ENCODE data around the gene CBFA2T3.
A peak's percentile ranks its signal among the peaks of the same experiment; 100 is the strongest.
"Not testable (repeated sequence)": the region's sequence is repeated elsewhere in the genome, so short reads cannot be mapped to it uniquely, and the experiment has no call there.

CBFA2T3 gene

DNA sequence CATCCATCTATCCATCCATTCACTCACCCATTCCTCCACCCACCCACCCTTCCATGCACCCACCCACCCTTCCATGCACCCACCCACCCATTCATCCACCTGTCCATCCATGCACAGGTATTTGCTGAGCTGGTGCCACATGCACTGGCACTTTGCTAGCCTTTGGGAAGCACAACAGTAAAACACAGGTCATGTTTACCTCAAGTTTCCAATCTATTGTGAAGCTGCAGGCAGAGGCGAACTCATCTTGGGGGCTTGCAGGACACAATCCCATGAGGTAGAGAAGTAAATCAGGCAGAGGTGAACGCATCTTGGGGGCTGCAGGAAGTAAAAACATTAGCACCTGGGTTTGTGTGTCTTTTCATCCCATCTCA, 35.6 kb upstream of the CBFA2T3 start:
- DNase-seq: no peak

DNA sequence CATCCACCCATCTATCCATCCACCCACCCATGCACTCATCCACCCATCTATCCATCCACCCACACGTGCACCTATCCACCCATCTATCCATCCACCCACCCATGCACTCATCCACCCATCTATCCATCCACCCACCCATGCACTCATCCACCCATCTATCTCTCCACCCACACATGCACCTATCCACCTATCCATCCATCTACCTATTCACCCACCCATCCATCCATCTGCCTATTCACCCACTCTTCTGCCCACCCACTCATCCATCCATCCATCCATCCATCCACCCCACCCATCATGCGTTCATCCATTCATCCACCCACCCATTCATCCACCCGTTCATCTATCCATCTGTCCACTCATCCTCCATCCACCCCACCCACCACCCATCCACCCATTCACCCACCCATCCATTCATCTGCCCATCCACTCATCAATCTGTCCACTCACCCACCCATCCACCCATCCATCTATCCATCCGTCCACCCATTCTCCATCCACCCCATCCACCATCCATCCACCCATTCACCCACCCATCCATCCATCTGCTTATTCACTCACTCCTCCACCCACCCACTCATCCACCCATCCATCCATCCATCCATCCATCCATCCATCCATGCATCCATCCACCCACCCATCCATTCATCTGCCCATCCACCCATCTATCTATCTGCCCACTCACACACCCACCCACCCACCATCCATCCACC, 35.1 kb upstream of the CBFA2T3 start:
- DNase-seq: no peak

DNA sequence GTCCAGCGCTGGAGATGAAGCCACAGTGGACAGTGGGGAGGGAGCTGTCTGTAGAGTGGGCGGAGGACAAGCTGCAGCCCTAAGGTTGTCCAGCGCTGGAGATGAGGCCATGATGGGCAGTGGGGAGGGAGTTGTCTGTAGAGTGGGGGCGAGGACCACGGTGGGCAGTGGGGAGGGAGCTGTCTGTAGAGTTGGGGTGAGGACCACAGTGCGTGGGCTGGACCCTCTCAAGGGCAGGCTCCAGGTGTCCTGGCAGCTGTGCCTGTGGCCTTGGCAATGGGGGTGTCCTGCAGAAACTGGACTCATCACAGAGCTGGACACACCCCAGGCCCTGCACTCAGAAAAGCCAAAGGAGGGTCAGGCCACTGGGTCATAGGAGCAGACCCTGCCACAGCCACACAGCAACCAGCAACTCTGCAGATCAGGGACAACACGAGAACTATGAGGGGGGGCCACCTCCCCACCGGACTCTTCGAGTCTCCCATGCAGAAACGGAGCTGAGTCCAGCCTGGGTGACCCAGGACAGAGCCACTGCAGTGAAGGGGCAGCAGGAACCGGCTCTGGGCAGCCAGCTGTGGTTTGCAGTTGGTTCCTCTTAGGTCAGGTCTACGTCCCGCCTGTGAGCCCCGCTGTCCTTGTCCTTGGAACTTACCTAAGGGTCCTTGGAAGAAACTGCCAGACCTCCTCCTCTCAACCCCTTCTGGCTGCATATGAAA, 33.4 kb upstream of the CBFA2T3 start:
- no peak for DNase-seq

DNA sequence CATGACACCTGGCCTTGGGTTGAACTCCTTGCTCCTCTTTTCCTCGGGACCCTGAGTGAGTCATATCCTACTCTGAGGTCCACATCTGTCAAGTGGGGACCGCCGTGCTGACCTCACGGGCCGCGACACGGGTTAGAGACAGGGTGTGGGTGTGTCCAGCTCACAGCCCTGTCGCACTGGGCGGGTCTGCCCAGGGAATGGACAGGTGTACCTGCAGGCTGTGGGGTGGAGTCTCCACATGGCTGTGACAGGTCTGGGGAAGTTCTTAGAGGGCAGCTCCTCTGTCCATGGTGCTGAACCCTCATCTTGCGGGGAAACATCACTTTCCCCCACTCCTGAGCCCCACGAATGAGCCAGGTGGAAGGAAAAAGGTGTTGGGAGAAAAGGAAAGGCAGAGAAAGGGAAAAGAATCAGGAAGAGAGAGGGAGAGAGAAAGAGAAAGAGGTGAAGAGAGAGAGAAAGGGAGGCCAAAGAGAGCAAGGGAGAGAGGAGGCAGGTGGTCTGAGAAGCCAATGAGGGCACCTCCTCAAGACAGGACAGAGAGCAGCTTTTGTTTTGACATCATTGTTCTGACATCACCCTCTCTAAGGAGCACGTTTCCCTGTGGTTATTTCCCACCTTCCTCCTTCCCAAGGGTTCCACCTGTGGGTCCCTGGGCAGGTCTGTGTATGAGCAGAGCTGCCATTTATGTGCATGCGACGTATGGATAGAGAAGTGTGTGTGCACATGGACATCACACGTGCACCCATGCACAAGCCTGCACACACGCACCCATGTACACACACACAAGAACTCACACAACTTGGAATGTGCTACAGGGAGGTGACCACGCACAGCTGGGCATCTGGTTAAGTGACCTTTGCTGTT, 32.6 kb upstream of the CBFA2T3 start:
- no peak for DNase-seq

DNA sequence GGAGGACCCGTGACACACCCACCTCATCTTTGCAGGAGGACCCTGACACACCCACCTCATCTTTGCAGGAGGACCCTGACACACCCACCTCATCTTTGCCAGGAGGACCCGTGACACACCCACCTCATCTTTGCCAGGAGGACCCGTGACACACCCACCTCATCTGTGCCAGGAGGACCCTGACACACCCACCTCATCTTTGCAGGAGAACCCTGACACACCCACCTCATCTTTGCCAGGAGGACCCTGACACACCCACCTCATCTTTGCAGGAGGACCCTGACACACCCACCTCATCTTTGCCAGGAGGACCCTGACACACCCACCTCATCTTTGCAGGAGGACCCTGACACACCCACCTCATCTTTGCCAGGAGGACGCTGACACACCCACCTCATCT, 31.8 kb upstream of the CBFA2T3 start:
- not testable (repeated sequence) for DNase-seq

DNA sequence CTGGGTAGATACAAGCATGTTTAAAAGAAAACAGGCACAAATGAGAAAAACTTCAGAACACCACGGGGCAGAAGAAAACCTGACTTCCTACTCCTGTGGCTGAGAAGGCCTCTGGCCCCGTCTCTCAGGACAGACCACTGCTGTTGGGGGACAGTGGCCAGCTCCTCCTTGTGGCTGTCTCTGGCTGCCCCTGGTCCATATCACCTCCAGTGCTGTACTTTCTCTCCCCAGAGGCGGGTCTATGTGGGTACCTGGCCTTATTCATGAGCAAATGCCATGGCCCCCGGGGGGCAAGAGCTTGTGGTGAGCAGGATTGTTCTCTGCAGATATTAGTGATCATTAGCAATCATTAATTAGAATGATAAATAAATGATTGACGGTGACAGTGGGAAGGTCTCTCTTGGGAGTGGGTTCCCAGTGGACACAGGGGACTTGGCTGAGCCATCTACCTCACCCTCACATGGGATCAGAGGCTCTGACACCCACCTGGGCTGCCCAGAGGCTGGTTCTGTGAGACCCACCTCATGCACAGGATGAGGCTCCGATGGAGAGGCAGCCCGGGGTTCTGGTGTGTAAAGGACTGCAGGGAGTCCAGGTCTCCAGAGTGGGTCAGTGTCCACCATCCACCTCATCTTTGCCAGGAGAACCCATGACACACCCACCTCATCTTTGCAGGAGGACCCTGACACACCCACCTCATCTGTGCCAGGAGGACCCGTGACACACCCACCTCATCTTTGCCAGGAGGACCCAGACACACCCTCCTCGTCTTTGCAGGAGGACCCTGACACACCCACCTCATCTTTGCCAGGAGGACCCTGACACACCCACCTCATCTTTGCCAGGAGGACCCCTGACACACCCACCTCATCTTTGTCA, 30.6 kb upstream of the CBFA2T3 start:
- no peak for DNase-seq

- DNase-seq: no peak
Observed at GRCh38 chr16:89006036-89006752, 29.2 kb upstream of the CBFA2T3 start.

- DNase-seq: no peak
Observed at GRCh38 chr16:89005201-89006035, 28.4 kb upstream of the CBFA2T3 start.

- peak; percentile 47 to 63 for DNase-seq
Observed at GRCh38 chr16:89004209-89004831, 27.3 kb upstream of the CBFA2T3 start.

GRCh38 chr16:89003831-89004208, 26.8 kb upstream of the CBFA2T3 start:
- DNase-seq: no peak

DNA sequence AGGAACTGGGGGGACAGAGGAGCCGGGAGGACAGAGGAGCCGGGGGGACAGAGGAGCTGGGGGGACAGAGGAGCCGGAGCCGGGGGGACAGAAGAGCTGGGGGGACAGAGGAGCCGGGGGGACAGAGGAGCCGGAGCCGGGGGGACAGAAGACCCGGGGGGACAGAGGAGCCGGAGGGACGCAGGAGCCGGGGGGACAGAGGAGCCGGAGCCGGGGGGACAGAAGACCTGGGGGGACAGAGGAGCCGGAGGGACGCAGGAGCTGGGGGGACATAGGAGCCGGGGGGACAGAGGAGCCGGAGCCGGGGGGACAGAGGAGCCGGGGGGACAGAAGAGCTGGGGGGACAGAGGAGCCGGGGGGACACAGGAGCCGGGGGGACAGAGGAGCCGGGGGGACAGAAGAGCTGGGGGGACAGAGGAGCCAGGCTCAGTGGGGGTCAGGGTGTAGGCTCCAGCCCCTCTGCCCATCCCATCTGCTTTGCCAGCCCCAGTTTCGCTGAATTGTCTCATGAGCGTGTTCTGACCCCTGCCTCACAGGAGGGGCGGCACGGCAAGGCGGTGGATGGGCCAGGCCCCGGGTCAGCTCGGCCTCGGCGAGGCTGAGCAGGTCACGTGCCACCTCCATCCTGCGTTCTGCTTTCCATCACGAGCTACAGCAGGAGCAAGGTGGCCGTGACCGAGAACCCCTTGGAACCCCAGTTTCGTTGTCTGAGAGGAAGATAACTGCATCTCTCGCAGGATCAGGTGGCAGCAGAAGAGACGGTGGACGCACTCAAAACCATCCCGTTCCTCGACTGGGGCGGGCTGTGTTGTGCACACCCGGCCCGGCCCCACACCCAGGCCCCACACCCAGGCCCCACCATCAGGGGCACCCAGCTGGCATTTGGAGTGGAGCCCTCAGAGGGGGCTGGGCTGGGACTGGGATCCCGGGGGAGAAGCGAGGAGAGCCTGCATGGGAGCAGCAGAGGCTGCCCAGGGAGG, 26.1 kb upstream of the CBFA2T3 start:
- DNase-seq: peak; percentile 38 to 56

DNA sequence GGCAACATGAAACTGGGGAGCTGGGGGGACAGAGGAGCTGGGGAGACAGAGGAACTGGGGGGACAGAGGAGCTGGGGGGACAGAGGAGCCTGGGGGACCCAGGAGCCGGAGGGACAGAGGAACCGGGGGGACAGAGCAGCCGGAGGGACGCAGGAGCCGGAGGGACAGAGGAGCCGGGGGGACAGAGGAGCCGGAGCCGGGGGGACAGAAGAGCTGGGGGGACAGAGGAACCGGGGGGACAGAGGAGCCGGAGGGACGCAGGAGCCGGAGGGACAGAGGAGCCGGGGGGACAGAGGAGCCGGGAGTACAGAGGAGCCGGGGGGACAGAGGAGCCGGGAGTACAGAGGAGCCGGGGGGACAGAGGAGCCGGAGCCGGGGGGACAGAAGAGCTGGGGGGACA, 25.1 kb upstream of the CBFA2T3 start:
- DNase-seq: not testable (repeated sequence)

- peak; percentile 50 to 53 for DNase-seq
Observed at GRCh38 chr16:89001117-89002027, 24.4 kb upstream of the CBFA2T3 start.

GRCh38 chr16:89000207-89000959, 23.4 kb upstream of the CBFA2T3 start:
- DNase-seq: no peak

DNA sequence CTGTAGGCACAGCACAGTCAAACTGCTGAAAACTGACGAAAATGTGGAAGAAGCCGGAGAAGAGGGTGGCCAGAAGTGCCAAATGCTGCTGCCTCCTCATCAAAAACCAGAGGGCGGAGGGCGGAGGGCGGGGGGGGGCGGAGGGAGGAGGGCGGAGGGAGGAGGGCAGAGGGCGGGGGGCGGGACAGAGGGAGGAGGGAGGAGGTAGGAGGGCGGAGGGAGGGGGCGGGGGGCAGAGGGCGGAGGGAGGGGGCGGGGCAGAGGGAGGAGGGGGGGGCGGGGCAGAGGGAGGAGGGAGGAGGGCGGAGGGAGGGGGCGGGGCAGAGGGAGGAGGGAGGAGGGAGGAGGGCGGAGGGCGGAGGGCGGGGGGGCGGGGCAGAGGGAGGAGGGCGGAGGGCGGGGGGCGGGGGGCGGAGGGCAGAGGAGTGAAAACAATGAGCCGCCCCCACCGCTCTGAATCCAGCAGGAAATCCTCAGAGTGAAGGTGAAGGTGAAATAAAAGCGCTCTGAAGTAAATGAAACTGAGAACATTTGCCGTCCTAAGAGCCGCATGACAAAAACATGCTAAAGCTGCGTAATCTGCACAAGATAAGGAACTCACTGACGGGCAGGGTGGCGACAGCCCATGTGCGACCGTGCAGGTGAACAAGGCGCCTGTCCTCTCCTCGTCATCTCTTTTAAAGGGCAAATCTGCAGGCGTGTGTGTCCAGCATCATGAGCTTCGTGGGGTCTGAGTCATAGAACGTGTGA, 22.6 kb upstream of the CBFA2T3 start:
- no peak for DNase-seq

- no peak for DNase-seq
Observed at GRCh38 chr16:88995746-88996535, 18.9 kb upstream of the CBFA2T3 start.

All from NCI-H524 (cell line).